Measurements from ENCODE around the gene RIN2.

GRCh38 chr20:19765913-19766312 lies 7.9 kb downstream of the RIN2 start:
- TF ChIP-seq POLR2A (IDR thresholded peaks at IDR 0.05) = no peak
- TF ChIP-seq CTCF (IDR thresholded peaks at IDR 0.05) = no peak

All from thyroid gland (tissue), 4 donors.